HFFc6 (cell line): ENCODE data around the gene ABCB11. TPM values are rescaled to one million over a fixed set of nuclear protein-coding genes. Genes with fewer than 3 reads are reported as not detected.

ENCODE experiments used
- DNase-seq: peaks from one replicate; pipeline ENCODE4 v3.0.0-alpha.2; 2018
- H3K27ac Mint-ChIP-seq: 2 replicates; pipeline ENCODE4 v1.8.0; 2020; ENCODE audit warnings: mild to moderate bottlenecking, mixed read lengths
- H3K27me3 Mint-ChIP-seq: 2 replicates; pipeline ENCODE4 v1.8.0; 2021; ENCODE audit warnings: mild to moderate bottlenecking, moderate library complexity, mixed read lengths; ENCODE audit not compliant: insufficient read depth
- H3K36me3 Mint-ChIP-seq: 2 replicates; pipeline ENCODE4 v1.8.0; 2021; ENCODE audit warnings: low read depth, mixed read lengths
- H3K4me1 Mint-ChIP-seq: 2 replicates; pipeline ENCODE4 v1.8.0; 2020; ENCODE audit warnings: low read depth, mixed read lengths
- H3K4me3 Mint-ChIP-seq: 2 replicates; pipeline ENCODE4 v1.8.0; 2020; ENCODE audit warnings: mild to moderate bottlenecking, moderate library complexity, mixed read lengths
- H3K9me3 Mint-ChIP-seq: 2 replicates; pipeline ENCODE4 v1.8.0; 2020; ENCODE audit warnings: mild to moderate bottlenecking, mixed read lengths
- CTCF ChIP-seq: fragments of 200-600 bp; sonication (generic); IDR thresholded peaks from 2 replicates; pipeline ENCODE4 v1.5.0; 2021; ENCODE audit warnings: antibody characterized with exemption, mild to moderate bottlenecking
- total RNA-seq, 6 experiments: library from RNA; stranded (reverse); fragmentation: NEBNext Ultra II Directional; extraction: Animal tissue kit (Norgen Biotek cat#: 25700); gene quantifications; 2 replicates in 1 of 6; 3 replicates in 5 of 6; pipeline ENCODE4 v1.2.3, GENCODE V29; 2021

ABCB11 gene
- total RNA-seq, 6 experiments from 2014 or later, result 0.02 TPM; not detected in 5

- H3K4me1 Mint-ChIP-seq, result no peaks in the 10 kb centered on the region
- no peak overlapping the region for H3K4me3 Mint-ChIP-seq
- no peaks in the 10 kb centered on the region; the same call in 1 of the 2 replicates for H3K27me3 Mint-ChIP-seq
- H3K9me3 Mint-ChIP-seq, result peaks cover 57% of the 10 kb centered on the region
- TF ChIP-seq CTCF, result no peak
- peaks cover under 1% of the 10 kb centered on the region; the same call in 1 of the 2 replicates for H3K36me3 Mint-ChIP-seq
- no peak overlapping the region for H3K27ac Mint-ChIP-seq
- DNase-seq, result no peak
Measured at GRCh38 chr2:169038338-169038757, 7.2 kb upstream of the ABCB11 start.

- no peaks in the 10 kb centered on the region for H3K4me1 Mint-ChIP-seq
- no peak overlapping the region for H3K4me3 Mint-ChIP-seq
- H3K36me3 Mint-ChIP-seq, result peaks cover 5% of the 10 kb centered on the region; the same call in 1 of the 2 replicates
- no peak overlapping the region for H3K27ac Mint-ChIP-seq
- H3K27me3 Mint-ChIP-seq, result no peaks in the 10 kb centered on the region; the same call in 1 of the 2 replicates
- no peak for DNase-seq
- peaks cover 54% of the 10 kb centered on the region for H3K9me3 Mint-ChIP-seq
- TF ChIP-seq CTCF, result no peak
Measured at GRCh38 chr2:169036736-169037440, 5.8 kb upstream of the ABCB11 start.

GRCh38 chr2:169035887-169036286, 4.8 kb upstream of the ABCB11 start:
- Mint-ChIP-seq H3K36me3 (peaks cover 5% of the 10 kb centered on the region; the same call in 1 of the 2 replicates), H3K27me3 (no peaks in the 10 kb centered on the region; the same call in 1 of the 2 replicates), H3K9me3 (peaks cover 51% of the 10 kb centered on the region), H3K4me1 (no peaks in the 10 kb centered on the region), H3K4me3 (no peak overlapping the region), H3K27ac (no peak overlapping the region)
- no peak for DNase-seq
- no peak for TF ChIP-seq CTCF

GRCh38 chr2:169034984-169035544, 3.9 kb upstream of the ABCB11 start:
- H3K27ac Mint-ChIP-seq, result no peak overlapping the region
- H3K36me3 Mint-ChIP-seq, result peaks cover 5% of the 10 kb centered on the region; the same call in 1 of the 2 replicates
- no peak for DNase-seq
- no peaks in the 10 kb centered on the region; the same call in 1 of the 2 replicates for H3K27me3 Mint-ChIP-seq
- no peak overlapping the region for H3K4me3 Mint-ChIP-seq
- H3K4me1 Mint-ChIP-seq, result no peaks in the 10 kb centered on the region
- no peak for TF ChIP-seq CTCF
- peaks cover 49% of the 10 kb centered on the region for H3K9me3 Mint-ChIP-seq

GRCh38 chr2:169034256-169034655, 3.1 kb upstream of the ABCB11 start:
- H3K9me3 Mint-ChIP-seq, result peaks cover 43% of the 10 kb centered on the region
- H3K27ac Mint-ChIP-seq, result no peak overlapping the region
- no peak for TF ChIP-seq CTCF
- H3K4me3 Mint-ChIP-seq, result no peak overlapping the region
- DNase-seq, result no peak
- no peaks in the 10 kb centered on the region for H3K4me1 Mint-ChIP-seq
- H3K36me3 Mint-ChIP-seq, result peaks cover 5% of the 10 kb centered on the region; the same call in 1 of the 2 replicates
- H3K27me3 Mint-ChIP-seq, result no peaks in the 10 kb centered on the region; the same call in 1 of the 2 replicates
